Measurements from ENCODE around the gene SOAT2.
"Not testable (repeated sequence)": the region's sequence is repeated elsewhere in the genome, so short reads cannot be mapped to it uniquely, and the experiment has no call there.

The SOAT2 gene

DNA sequence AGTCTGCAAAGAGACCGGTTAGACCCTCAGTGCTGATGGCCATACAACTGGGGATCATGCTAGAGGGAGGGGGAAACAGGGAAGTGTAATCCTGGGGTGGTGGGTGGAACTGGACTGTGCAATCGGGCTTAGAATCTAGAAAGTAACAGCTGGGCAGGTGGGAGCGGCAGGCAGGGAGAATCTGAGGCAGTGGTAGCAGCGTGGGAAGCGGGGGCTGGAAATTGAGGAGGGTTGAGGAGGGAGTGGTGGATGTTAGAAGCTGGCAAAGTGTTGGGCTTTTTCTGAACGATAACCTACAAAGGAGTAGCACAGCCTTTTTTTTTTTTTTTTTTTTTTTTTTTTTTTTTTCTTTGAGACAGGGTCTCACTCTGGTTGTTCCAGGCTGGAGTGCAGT is 8.9 kb upstream of the SOAT2 start:
- H3K4me1 Mint-ChIP-seq, result peaks cover 33% of the 10 kb centered on the region
- DNase-seq (ENCODE audit: low spot score in 2 of 2) (no peak), ATAC-seq (no peak)
- peak overlapping the region; percentile 43 for H3K27ac Mint-ChIP-seq
- peaks cover 4% of the 10 kb centered on the region for H3K36me3 Mint-ChIP-seq
- no peaks in the 10 kb centered on the region for H3K9me3 Mint-ChIP-seq
- H3K4me3 Mint-ChIP-seq, result no peak overlapping the region

DNA sequence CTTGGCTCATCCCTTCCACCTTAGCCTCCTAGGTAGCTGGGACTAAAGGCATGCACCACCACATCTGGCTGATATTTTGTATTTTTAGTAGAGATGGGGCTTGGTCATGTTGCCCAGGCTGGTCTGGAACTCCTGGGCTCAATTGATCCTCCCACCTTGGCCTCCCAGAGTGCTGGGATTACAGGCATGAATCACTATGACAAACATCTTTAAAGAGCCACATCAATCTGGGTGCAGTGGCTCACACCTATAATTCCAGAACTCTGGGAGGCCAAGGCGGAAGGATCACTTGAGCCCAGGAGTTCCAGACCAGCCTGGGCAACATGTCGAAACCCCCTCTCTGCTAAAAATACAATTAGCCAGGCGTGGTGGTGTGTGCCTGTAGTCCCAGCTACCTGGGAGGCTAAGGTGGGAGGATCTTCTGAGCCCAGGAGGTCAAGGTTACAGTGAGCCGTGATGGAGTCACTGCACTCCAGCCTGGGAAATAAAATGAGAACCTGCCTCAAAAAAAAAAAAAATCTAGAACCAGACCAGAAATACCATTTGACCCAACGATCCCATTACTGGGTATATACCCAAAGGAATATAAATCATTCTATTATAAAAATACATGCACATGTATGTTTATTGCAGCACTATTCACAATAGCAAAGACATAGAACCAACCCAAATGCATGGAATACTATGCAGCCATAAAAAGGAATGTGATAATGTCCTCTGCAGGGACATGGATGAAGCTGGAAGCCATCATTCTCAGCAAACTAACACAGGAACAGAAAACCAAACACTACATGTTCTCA is 8.3 kb upstream of the SOAT2 start:
- not testable (repeated sequence) for H3K27ac Mint-ChIP-seq; ATAC-seq; H3K9me3 Mint-ChIP-seq; DNase-seq (ENCODE audit: low spot score in 2 of 2); H3K36me3 Mint-ChIP-seq; H3K4me3 Mint-ChIP-seq
- H3K4me1 Mint-ChIP-seq, result peaks cover 34% of the 10 kb centered on the region

- not testable (repeated sequence) for DNase-seq (ENCODE audit: low spot score in 2 of 2); H3K36me3 Mint-ChIP-seq; H3K27ac Mint-ChIP-seq; H3K4me3 Mint-ChIP-seq; ATAC-seq; H3K9me3 Mint-ChIP-seq
- H3K4me1 Mint-ChIP-seq, result peaks cover 34% of the 10 kb centered on the region
Measured at GRCh38 chr12:53095596-53095895, 7.7 kb upstream of the SOAT2 start.

DNA sequence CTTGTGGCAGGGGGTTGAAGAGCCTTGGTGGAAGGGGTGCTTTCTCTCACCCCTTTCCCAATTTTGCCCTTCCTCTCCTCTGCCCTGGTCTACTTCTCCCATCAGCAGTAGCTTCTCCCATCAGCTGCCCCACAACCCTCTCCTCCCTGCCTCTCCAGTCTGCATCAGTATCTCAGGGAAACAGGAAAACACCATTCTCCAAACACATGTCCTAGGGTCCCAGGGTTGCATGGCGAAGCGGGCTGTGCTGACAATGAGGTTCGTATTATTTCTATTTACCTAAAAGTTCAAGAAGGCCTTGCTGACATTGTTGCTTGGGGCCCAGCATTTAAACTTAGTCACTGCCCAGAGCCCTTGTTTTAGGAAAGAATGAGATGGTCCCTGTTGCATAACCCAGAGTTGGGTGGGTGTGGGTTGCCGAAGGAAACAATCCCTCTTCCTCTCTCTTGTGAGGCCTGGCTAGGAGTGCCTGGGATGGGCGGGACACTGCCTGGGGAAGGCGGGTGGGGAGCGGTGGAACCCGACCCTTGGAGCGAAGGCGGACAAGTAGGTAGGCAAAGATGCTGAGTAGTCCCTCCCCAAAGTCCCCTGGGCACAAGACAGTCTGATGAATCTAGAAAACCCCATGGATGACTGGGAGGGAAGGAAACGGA is 7.1 kb upstream of the SOAT2 start:
- H3K4me1 Mint-ChIP-seq, result peaks cover 34% of the 10 kb centered on the region
- DNase-seq (ENCODE audit: low spot score in 2 of 2) (no peak), ATAC-seq (no peak)
- H3K27ac Mint-ChIP-seq, result no peak overlapping the region
- peak overlapping the region; percentile 84 for H3K4me3 Mint-ChIP-seq
- no peaks in the 10 kb centered on the region for H3K9me3 Mint-ChIP-seq
- H3K36me3 Mint-ChIP-seq, result peaks cover 4% of the 10 kb centered on the region

GRCh38 chr12:53096759-53097158 is 6.5 kb upstream of the SOAT2 start:
- ATAC-seq (no peak), DNase-seq (ENCODE audit: low spot score in 2 of 2) (no peak)
- H3K4me3 Mint-ChIP-seq, result peak overlapping the region; percentile 84
- H3K4me1 Mint-ChIP-seq, result peaks cover 34% of the 10 kb centered on the region
- peak overlapping the region; percentile 90 for H3K27ac Mint-ChIP-seq
- no peaks in the 10 kb centered on the region for H3K9me3 Mint-ChIP-seq
- peaks cover 5% of the 10 kb centered on the region for H3K36me3 Mint-ChIP-seq

- Mint-ChIP-seq H3K4me3 (peak overlapping the region; percentile 84), H3K4me1 (peaks cover 38% of the 10 kb centered on the region), H3K36me3 (peaks cover 9% of the 10 kb centered on the region), H3K27ac (peak overlapping the region; percentile 90), H3K9me3 (no peaks in the 10 kb centered on the region)
- no peak for DNase-seq (ENCODE audit: low spot score in 2 of 2)
- no peak for ATAC-seq
Measured at GRCh38 chr12:53097207-53097563, 6.1 kb upstream of the SOAT2 start.

- Mint-ChIP-seq H3K27ac (peak within 1 kb of the TSS; percentile 90), H3K4me3 (peak within 1 kb of the TSS; percentile 84), H3K4me1 (peaks cover 44% of the 10 kb centered on the region), H3K36me3 (peaks cover 9% of the 10 kb centered on the region), H3K9me3 (no peaks in the 10 kb centered on the region)
- DNase-seq (ENCODE audit: low spot score in 2 of 2), result peak; percentile 58 to 83
- peak; percentile 75 for ATAC-seq
Measured at GRCh38 chr12:53097564-53098353, 5.5 kb upstream of the SOAT2 start, which contains the start of gene IGFBP6. IGFBP6 (plus strand) TSS chr12:53097667; CDS start chr12:53097718, 51 bp downstream.

DNA sequence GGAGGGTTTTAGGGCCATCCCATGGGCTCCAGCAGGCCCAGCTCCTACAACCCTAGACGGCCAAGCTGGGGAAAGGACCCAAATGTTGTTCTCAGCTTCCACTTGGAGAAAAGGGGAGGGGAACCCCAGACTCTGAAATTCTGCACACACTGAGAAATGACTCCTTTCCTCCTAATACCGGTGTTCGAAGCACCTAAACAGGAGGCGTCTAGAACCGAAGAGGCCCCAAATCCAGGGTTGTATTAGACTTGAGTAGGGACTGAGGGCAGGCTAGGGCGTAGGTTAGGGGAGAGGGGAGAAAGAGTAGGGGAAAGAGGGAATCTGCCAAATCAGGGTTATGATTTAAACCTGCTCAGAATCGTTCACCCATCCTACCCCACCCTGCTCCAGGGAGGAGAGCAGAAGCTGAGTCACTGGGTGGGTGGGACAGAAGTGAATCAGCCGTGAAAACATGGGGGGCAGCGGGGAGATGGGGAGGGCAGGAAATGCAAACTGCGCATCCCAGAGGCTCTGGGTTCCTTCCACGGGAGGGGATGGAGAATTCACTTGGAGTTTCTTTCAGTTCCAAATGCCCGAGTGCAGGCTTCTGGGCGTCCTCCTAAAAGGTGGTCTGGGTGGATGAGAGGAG is 4.8 kb upstream of the SOAT2 start:
- H3K4me1 Mint-ChIP-seq, result peaks cover 51% of the 10 kb centered on the region
- no peaks in the 10 kb centered on the region for H3K9me3 Mint-ChIP-seq
- H3K27ac Mint-ChIP-seq, result peak overlapping the region; percentile 90
- peak in 1 of 2 donors; percentile 61 for DNase-seq (ENCODE audit: low spot score in 2 of 2)
- ATAC-seq, result peak; percentile 46
- peaks cover 9% of the 10 kb centered on the region for H3K36me3 Mint-ChIP-seq
- H3K4me3 Mint-ChIP-seq, result peak overlapping the region; percentile 84

- peak; percentile 93 to 97 for DNase-seq (ENCODE audit: low spot score in 2 of 2)
- Mint-ChIP-seq H3K27ac (peak overlapping the region; percentile 90), H3K4me3 (peak overlapping the region; percentile 84), H3K4me1 (peaks cover 59% of the 10 kb centered on the region), H3K9me3 (no peaks in the 10 kb centered on the region), H3K36me3 (peaks cover 9% of the 10 kb centered on the region)
- ATAC-seq, result peak; percentile 74
Measured at GRCh38 chr12:53099071-53099882, 4.0 kb upstream of the SOAT2 start.

GRCh38 chr12:53100466-53101151 is 2.7 kb upstream of the SOAT2 start:
- H3K9me3 Mint-ChIP-seq, result no peaks in the 10 kb centered on the region
- peaks cover 9% of the 10 kb centered on the region for H3K36me3 Mint-ChIP-seq
- peaks cover 68% of the 10 kb centered on the region for H3K4me1 Mint-ChIP-seq
- H3K27ac Mint-ChIP-seq, result no peak overlapping the region
- DNase-seq (ENCODE audit: low spot score in 2 of 2) (no peak), ATAC-seq (no peak)
- H3K4me3 Mint-ChIP-seq, result no peak overlapping the region

DNA sequence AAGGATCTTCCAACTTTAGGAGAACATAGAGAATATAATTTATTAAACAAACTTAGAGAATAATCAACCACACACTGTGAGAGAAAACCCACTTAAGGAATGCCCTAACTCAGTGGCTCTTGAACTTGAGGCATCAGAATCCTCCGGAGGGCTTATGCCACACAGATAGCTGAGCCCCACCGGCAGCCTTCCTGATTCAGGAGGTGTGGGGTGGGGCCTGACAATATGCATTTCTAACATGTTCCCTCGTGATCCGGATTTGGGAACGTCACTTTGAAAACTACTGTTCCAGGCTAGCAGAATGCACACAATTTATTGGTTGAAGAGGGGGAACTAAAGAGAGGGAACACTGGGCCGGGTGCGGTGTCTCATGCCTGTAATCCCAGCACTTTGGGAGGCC is 2.0 kb upstream of the SOAT2 start:
- DNase-seq (ENCODE audit: low spot score in 2 of 2), result no peak
- H3K4me3 Mint-ChIP-seq, result no peak overlapping the region
- no peaks in the 10 kb centered on the region for H3K9me3 Mint-ChIP-seq
- H3K36me3 Mint-ChIP-seq, result peaks cover 9% of the 10 kb centered on the region
- H3K27ac Mint-ChIP-seq, result no peak overlapping the region
- ATAC-seq, result no peak
- H3K4me1 Mint-ChIP-seq, result peaks cover 71% of the 10 kb centered on the region

- peaks cover 9% of the 10 kb centered on the region for H3K36me3 Mint-ChIP-seq
- DNase-seq (ENCODE audit: low spot score in 2 of 2) (no peak), ATAC-seq (no peak)
- peak overlapping the region; percentile 94 for H3K27ac Mint-ChIP-seq
- peaks cover 62% of the 10 kb centered on the region for H3K4me1 Mint-ChIP-seq
- peak overlapping the region; percentile 68 for H3K4me3 Mint-ChIP-seq
- H3K9me3 Mint-ChIP-seq, result no peaks in the 10 kb centered on the region
Measured at GRCh38 chr12:53101931-53102781, 1.1 kb upstream of the SOAT2 start.

GRCh38 chr12:53103860-53104305 is 597 bp downstream of the SOAT2 start:
- peaks cover 46% of the 10 kb centered on the region for H3K4me1 Mint-ChIP-seq
- H3K9me3 Mint-ChIP-seq, result no peaks in the 10 kb centered on the region
- peaks cover 5% of the 10 kb centered on the region for H3K36me3 Mint-ChIP-seq
- peak overlapping the region; percentile 68 for H3K4me3 Mint-ChIP-seq
- DNase-seq (ENCODE audit: low spot score in 2 of 2) (no peak), ATAC-seq (no peak)
- peak overlapping the region; percentile 94 for H3K27ac Mint-ChIP-seq
